NCI-H1092 treated with DMSO at 0.1 percent for 48 hours (cell line): ENCODE results near the gene CTSA.

Experiments
- DNase-seq: peaks from one replicate; lab custom pipeline; 2025; lab: John Stamatoyannopoulos, UW

The CTSA gene

DNA sequence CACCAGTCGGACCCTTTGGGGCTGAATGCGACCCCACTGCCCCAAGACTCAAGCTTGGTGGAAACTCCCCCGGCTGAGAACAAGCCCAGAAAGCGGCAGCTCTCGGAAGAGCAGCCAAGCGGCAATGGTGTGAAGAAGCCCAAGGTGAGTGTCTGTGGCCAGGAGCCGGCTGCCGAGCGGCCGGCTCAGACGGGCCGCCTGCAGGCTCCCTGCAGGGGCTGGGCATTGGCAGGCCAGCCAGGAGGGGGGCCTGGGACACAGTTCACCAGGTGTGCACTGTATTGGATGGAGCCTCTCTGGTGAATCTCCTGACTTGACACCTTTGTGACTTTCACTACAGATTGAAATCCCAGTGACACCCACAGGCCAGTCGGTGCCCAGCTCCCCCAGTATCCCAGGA lies 49.3 kb downstream of the CTSA start:
- DNase-seq, result no peak

DNA sequence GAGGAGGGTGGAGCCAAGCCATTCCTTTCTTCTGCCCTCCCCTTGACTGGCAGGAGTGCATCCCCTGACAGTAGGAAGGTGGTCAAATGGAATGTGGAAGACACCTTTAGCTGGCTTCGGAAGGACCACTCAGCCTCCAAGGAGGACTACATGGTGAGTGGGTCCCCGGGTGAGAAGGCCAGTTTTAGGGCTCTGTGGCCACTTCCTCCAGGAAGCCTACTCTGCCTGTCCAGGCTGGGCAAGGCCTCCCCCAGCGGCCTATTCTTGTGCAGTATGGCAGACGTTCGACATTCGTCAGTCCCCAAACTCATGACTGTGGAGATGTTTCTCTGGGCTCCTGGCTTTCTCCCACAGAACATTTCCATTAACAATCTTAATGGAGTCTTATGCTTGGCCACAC lies 52.5 kb downstream of the CTSA start:
- DNase-seq, result no peak

DNA sequence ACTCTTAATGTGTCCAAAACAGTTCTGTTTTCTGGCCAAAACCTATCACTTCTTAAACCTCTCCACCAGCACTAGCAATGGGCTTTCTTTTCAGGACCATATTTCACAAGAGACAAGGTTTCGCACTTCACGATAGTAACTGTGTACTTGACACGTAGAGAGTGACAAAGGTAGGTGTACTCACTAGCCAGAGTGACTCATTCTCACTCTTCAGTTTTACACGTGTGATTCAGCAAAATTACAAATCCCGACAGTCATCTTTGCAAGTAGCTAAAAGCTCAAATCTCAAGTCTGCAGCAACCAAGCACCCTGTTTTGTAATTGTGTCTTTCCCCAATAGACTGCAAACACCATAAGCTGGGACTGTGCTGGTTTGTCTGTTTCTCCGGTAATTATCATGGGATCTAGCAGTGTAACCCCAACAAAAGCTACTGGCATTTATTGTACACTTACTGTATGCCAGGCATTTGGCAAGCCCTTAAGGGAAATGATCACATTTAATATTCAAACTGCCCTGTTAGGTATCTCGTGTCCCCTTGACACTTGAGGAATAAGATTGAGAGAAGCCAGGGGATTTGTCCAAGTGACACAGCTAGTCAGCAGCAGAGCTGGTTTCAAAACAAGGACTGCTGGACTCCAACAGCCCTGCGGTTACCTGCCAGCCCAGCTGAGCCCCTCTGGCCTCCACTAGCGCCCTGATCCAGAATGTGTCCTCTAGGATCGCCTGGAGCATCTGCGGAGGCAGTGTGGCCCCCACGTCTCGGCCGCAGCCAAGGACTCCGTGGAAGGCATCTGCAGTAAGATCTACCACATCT lies 53.2 kb downstream of the CTSA start:
- DNase-seq, result no peak

DNA sequence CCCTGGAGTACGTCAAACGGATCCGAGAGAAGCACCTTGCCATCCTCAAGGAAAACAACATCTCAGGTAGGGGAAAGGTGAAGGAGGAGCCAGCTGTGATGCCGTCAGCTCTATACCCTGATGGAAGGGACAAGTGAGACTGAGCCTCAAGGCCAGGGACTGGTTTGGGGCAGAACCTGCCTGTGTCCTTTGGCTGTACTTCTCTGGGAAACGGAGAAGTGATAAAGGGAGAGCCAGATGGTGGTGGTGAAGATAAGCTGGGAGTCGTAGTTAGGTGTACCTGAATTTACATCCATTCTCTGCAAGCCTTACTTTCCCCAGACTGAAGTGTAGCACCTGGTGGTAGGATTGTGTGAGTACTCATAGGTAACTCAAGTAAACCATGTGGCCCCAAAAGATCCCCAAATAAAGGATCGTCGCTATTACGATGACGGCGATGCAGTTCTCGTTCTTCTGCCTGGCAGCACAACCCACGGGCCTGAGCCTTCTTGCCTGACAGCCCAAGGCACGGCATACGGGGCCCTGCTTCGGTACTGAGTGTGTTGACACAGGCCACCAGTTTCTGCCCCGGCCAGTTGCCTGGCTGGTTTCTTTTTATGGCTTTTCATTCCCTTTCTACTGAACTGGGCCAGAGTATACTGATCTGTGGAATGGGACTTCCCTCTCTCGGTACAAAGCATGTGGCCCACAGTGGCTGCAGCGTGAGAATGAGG lies 54.0 kb downstream of the CTSA start:
- DNase-seq, result no peak

DNA sequence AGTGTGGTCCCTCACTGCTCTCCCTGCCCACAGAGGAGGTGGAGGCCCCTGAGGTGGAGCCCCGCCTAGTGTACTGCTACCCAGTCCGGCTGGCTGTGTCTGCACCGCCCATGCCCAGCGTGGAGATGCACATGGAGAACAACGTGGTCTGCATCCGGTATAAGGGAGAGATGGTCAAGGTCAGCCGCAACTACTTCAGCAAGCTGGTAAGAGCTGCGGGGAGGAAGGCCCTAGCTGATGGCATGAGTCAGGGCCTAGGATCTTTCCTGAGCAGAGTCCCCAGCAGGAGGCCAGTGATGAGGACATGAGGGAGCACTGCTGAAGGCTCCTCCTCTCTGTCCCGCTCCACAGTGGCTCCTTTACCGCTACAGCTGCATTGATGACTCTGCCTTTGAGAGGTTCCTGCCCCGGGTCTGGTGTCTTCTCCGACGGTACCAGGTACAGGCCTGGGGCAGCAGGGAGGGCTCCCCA lies 54.6 kb downstream of the CTSA start:
- DNase-seq, result no peak

DNA sequence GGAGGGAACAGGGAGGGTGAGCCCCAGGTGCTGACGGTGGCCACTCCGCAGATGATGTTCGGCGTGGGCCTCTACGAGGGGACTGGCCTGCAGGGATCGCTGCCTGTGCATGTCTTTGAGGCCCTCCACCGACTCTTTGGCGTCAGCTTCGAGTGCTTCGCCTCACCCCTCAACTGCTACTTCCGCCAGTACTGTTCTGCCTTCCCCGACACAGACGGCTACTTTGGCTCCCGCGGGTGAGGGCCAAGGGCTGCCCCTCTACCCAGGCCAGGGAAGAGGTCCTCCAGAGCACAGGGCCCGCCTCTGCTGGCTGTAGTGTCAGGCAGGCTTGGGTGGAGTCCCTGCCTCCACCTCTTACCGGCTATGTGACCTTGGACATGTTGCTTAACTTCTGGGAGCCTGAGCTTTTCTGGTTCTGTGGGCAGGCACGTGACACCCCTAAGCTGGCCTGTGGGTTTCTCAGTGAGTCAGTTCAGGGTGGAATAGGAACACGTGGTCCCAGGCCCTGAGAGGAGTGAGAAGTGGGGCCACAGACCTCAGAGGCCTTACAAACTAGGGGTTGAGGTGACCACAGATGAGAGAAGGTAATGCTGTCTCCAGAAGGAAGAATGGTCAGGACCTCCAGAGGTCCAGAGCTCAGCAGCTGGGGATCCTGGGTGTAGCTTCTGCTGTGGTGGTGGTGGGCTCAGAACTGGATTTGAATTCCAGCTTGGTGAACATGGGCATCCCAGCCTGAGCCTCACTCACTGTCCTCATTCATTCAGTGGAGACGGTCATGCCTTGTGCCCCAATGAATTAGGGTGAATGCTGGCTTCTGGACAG lies 55.2 kb downstream of the CTSA start:
- no peak for DNase-seq

DNA sequence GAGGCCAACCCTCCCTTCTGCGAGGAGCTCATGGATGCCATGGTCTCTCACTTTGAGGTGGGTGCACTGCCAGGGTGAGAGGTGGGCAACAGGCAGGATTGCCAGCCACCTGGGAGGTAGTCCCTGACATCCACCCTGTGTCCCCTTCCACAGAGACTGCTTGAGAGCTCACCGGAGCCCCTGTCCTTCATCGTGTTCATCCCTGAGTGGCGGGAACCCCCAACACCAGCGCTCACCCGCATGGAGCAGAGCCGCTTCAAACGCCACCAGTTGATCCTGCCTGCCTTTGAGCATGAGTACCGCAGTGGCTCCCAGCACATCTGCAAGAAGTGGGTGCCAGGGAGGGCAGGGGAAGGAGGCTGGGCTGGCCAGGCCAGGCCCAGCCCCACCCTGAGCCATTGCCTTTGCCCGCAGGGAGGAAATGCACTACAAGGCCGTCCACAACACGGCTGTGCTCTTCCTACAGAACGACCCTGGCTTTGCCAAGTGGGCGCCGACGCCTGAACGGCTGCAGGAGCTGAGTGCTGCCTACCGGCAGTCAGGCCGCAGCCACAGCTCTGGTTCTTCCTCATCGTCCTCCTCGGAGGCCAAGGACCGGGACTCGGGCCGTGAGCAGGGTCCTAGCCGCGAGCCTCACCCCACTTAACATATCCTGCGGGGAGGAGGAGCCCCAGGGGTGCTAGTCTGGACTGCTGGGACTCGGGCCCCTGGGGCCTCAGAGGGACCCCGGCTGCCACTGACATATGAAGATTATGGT lies 56.2 kb downstream of the CTSA start:
- no peak for DNase-seq

DNA sequence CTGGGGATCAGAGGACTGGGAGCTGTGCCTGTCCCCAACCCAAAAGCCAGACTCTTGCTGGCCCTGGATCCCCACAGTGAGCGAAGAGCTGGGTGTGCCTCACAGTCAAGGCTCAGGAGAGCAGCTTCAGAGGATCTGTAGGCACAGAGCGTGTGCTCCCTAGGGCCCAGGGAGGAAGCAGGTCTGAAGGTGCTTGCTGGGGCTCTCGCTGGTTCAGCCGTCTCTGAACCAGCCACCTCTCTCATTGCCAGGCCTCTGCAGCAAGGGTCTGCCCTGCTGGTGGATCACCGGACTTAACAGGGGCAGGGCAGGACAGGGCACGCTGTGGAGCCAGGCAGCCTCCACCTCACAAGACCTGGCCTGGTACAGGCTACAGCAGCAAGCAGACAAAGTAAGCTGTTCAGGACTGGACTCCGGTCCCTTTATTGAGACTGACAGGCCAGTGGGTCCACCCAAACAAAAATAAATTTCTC lies 57.2 kb downstream of the CTSA start:
- DNase-seq, result no peak
